Colon (tissue), 2 donors: ENCODE data around the gene GEMIN4.

Source experiments
- FAIRE-seq: peaks from 2 replicates; lab custom pipeline; 2012; peaks lifted over from hg19 to GRCh38; lab: Jason Lieb, UNC
- donor health status: control.
- donor health status: control.

Gene GEMIN4

GRCh38 chr17:740240-741017 is 11.6 kb downstream of the GEMIN4 start:
- FAIRE-seq, result no peak

GRCh38 chr17:737561-738113 is 14.4 kb downstream of the GEMIN4 start:
- no peak for FAIRE-seq

- FAIRE-seq, result no peak
Measured at GRCh38 chr17:733743-734142, 18.3 kb downstream of the GEMIN4 start.

- no peak for FAIRE-seq
Measured at GRCh38 chr17:732902-733720, 19.0 kb downstream of the GEMIN4 start.

GRCh38 chr17:732067-732901 is 19.8 kb downstream of the GEMIN4 start, which contains the start of gene TLCD3A:
TSS of gene TLCD3A (plus strand) at chr17:732596. CDS start at chr17:732648, 52 bp downstream.
- no peak for FAIRE-seq

- no peak for FAIRE-seq
Measured at GRCh38 chr17:731644-732066, 20.4 kb downstream of the GEMIN4 start.

GRCh38 chr17:728911-729310 is 23.2 kb downstream of the GEMIN4 start:
- FAIRE-seq, result no peak

- no peak for FAIRE-seq
Measured at GRCh38 chr17:726271-726919, 25.7 kb downstream of the GEMIN4 start.

GRCh38 chr17:725746-726145 is 26.3 kb downstream of the GEMIN4 start:
- no peak for FAIRE-seq

GRCh38 chr17:725084-725483 is 27.0 kb downstream of the GEMIN4 start:
- FAIRE-seq, result no peak

- FAIRE-seq, result no peak
Measured at GRCh38 chr17:721540-721937, 30.5 kb downstream of the GEMIN4 start.

- FAIRE-seq, result no peak
Measured at GRCh38 chr17:720706-721539, 31.1 kb downstream of the GEMIN4 start.

- FAIRE-seq, result no peak
Measured at GRCh38 chr17:718075-718474, 34.0 kb downstream of the GEMIN4 start.

GRCh38 chr17:708132-708531 is 43.9 kb downstream of the GEMIN4 start:
- no peak for FAIRE-seq

GRCh38 chr17:705863-706262 is 46.2 kb downstream of the GEMIN4 start:
- no peak for FAIRE-seq

- no peak for FAIRE-seq
Measured at GRCh38 chr17:705011-705410, 47.1 kb downstream of the GEMIN4 start.

- no peak for FAIRE-seq
Measured at GRCh38 chr17:704111-704864, 47.8 kb downstream of the GEMIN4 start.

- FAIRE-seq, result no peak
Measured at GRCh38 chr17:703081-703875, 48.8 kb downstream of the GEMIN4 start.

GRCh38 chr17:700504-701094 is 51.5 kb downstream of the GEMIN4 start:
- FAIRE-seq, result peak; percentile 10
